Sigmoid colon (tissue), 4 donors: Measurements from ENCODE around the gene SNX7.

Source experiments
- CTCF ChIP-seq, 4 experiments: fragments of 450-650 bp in 3 of 4; fragments of 200-600 bp in 1 of 4; IDR thresholded peaks; one replicate each; pipeline ENCODE4 v1.5.1; 2016 to 2019; ENCODE audit warnings: antibody characterized with exemption in 4 of 4, mild to moderate bottlenecking in 3 of 4, moderate library complexity in 2 of 4
- EP300 ChIP-seq, 4 donors: sonication (generic); formaldehyde crosslinking; IDR thresholded peaks; one replicate each; pipeline ENCODE4 v1.6.1; 2017; ENCODE audit warnings: antibody characterized with exemption in 4 of 4
- POLR2A ChIP-seq, 2 donors: fragments of 450-650 bp; IDR thresholded peaks; one replicate each; pipeline ENCODE4 v1.6.1; 2016; ENCODE audit warnings: antibody characterized with exemption in 2 of 2, mild to moderate bottlenecking in 2 of 2, moderate library complexity in 2 of 2
- POLR2AphosphoS5 ChIP-seq, 4 donors: sonication (generic); formaldehyde crosslinking; IDR thresholded peaks; one replicate each; pipeline ENCODE4 v1.6.1; 2017; ENCODE audit warnings: antibody characterized with exemption in 4 of 4

GRCh38 chr1:98672189-98672588 is 10.7 kb downstream of the SNX7 start:
- TF ChIP-seq CTCF (IDR thresholded peaks at IDR 0.05) (no peak), POLR2A (IDR thresholded peaks at IDR 0.05) (no peak), POLR2AphosphoS5 (IDR thresholded peaks at IDR 0.05) (no peak), EP300 (IDR thresholded peaks at IDR 0.05) (no peak)
